ENCODE data around the gene RPL13A. TPM values are rescaled to one million over a fixed set of nuclear protein-coding genes. Genes with fewer than 3 reads are reported as not detected.

Gene RPL13A
- total and polyA plus RNA-seq, 2 of the 13 experiments (the other 11 are each of a cell fraction or from before 2014, with no cell fraction given): 2,601 to 3,407 TPM

DNA sequence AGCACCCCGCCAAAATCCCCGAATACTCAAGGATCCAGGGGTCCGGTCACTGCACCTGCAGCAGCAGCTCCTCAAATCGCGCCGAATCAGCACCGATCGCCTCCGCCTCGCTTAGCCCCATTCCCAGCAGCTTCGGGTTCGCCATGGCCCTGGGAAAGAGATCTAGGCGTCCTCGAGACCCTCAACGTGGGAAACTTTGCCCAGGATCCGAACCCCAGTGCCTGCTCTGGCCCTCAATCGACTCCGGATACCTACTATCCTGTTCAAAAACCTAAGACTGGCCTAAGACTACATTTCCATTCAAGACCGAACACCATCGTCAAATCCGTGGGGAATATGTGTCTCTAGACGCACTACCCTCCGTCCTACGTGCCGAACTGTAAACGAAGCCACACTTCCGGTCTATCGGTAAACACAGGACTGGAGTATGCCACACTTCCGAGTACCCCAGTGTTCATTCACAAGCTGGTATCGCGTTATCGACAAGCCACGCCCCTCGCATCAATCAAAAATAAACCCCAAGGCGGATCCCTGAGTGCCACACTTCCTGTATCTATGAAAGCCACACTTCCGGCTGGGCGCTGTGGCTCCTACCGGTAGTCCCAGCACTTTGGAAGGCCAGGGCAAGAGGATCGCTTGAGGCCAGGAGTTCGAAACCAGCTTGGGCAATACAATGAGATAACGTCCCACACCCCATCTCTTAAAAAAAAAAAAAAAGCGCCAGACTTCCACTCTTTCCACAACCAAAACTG lies 35.8 kb upstream of the RPL13A start, which contains the start of gene PIH1D1 (continued):
- TF ChIP-seq, protein P1, sequence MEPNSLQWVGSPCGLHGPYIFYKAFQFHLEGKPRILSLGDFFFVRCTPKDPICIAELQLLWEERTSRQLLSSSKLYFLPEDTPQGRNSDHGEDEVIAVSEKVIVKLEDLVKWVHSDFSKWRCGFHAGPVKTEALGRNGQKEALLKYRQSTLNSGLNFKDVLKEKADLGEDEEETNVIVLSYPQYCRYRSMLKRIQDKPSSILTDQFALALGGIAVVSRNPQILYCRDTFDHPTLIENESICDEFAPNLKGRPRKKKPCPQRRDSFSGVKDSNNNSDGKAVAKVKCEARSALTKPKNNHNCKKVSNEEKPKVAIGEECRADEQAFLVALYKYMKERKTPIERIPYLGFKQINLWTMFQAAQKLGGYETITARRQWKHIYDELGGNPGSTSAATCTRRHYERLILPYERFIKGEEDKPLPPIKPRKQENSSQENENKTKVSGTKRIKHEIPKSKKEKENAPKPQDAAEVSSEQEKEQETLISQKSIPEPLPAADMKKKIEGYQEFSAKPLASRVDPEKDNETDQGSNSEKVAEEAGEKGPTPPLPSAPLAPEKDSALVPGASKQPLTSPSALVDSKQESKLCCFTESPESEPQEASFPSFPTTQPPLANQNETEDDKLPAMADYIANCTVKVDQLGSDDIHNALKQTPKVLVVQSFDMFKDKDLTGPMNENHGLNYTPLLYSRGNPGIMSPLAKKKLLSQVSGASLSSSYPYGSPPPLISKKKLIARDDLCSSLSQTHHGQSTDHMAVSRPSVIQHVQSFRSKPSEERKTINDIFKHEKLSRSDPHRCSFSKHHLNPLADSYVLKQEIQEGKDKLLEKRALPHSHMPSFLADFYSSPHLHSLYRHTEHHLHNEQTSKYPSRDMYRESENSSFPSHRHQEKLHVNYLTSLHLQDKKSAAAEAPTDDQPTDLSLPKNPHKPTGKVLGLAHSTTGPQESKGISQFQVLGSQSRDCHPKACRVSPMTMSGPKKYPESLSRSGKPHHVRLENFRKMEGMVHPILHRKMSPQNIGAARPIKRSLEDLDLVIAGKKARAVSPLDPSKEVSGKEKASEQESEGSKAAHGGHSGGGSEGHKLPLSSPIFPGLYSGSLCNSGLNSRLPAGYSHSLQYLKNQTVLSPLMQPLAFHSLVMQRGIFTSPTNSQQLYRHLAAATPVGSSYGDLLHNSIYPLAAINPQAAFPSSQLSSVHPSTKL (CRISPR knock-in tag; IDR thresholded peaks at IDR 0.05): 0 out of 2 replicates have a peak, but pooled peaks have one; percentile 33
- TF ChIP-seq ZNF124 (CRISPR knock-in tag; IDR thresholded peaks at IDR 0.05) (no peak), SAP130 (CRISPR knock-in tag; IDR thresholded peaks at IDR 0.05; ENCODE audit: low read depth) (peak; percentile 97), PRPF4 (IDR thresholded peaks at IDR 0.05; ENCODE audit: low read depth, low read length, poor library complexity, severe bottlenecking) (no peak), CENPX (CRISPR knock-in tag; IDR thresholded peaks at IDR 0.05) (no peak), NR2C2 (CRISPR knock-in tag; IDR thresholded peaks at IDR 0.05; ENCODE audit: borderline replicate concordance) (peak; percentile 64; the same call in 1 of the 2 replicates), FOXM1 (CRISPR knock-in tag; IDR thresholded peaks at IDR 0.05) (no peak), PAWR (CRISPR knock-in tag; IDR thresholded peaks at IDR 0.05; ENCODE audit: borderline replicate concordance) (no peak), ZNF558 (CRISPR knock-in tag; IDR thresholded peaks at IDR 0.05; ENCODE audit: borderline replicate concordance) (no peak)
- TF ChIP-seq, protein P2, sequence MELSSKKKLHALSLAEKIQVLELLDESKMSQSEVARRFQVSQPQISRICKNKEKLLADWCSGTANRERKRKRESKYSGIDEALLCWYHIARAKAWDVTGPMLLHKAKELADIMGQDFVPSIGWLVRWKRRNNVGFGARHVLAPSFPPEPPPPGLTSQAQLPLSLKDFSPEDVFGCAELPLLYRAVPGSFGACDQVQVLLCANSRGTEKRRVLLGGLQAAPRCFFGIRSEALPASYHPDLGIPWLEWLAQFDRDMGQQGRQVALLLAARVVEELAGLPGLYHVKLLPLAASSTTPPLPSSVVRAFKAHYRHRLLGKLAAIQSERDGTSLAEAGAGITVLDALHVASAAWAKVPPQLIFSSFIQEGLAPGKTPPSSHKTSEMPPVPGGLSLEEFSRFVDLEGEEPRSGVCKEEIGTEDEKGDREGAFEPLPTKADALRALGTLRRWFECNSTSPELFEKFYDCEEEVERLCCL (CRISPR knock-in tag; IDR thresholded peaks at IDR 0.05; ENCODE audit: borderline replicate concordance): no peak
- TF ChIP-seq, protein P3, sequence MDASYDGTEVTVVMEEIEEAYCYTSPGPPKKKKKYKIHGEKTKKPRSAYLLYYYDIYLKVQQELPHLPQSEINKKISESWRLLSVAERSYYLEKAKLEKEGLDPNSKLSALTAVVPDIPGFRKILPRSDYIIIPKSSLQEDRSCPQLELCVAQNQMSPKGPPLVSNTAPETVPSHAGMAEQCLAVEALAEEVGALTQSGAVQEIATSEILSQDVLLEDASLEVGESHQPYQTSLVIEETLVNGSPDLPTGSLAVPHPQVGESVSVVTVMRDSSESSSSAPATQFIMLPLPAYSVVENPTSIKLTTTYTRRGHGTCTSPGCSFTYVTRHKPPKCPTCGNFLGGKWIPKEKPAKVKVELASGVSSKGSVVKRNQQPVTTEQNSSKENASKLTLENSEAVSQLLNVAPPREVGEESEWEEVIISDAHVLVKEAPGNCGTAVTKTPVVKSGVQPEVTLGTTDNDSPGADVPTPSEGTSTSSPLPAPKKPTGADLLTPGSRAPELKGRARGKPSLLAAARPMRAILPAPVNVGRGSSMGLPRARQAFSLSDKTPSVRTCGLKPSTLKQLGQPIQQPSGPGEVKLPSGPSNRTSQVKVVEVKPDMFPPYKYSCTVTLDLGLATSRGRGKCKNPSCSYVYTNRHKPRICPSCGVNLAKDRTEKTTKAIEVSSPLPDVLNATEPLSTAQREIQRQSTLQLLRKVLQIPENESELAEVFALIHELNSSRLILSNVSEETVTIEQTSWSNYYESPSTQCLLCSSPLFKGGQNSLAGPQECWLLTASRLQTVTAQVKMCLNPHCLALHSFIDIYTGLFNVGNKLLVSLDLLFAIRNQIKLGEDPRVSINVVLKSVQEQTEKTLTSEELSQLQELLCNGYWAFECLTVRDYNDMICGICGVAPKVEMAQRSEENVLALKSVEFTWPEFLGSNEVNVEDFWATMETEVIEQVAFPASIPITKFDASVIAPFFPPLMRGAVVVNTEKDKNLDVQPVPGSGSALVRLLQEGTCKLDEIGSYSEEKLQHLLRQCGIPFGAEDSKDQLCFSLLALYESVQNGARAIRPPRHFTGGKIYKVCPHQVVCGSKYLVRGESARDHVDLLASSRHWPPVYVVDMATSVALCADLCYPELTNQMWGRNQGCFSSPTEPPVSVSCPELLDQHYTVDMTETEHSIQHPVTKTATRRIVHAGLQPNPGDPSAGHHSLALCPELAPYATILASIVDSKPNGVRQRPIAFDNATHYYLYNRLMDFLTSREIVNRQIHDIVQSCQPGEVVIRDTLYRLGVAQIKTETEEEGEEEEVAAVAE (CRISPR knock-in tag; IDR thresholded peaks at IDR 0.05; ENCODE audit: borderline replicate concordance): 0 out of 2 replicates have a peak, but pooled peaks have one; percentile 26
- TF ChIP-seq, protein P4, sequence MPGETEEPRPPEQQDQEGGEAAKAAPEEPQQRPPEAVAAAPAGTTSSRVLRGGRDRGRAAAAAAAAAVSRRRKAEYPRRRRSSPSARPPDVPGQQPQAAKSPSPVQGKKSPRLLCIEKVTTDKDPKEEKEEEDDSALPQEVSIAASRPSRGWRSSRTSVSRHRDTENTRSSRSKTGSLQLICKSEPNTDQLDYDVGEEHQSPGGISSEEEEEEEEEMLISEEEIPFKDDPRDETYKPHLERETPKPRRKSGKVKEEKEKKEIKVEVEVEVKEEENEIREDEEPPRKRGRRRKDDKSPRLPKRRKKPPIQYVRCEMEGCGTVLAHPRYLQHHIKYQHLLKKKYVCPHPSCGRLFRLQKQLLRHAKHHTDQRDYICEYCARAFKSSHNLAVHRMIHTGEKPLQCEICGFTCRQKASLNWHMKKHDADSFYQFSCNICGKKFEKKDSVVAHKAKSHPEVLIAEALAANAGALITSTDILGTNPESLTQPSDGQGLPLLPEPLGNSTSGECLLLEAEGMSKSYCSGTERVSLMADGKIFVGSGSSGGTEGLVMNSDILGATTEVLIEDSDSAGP (CRISPR knock-in tag; IDR thresholded peaks at IDR 0.05; ENCODE audit: borderline replicate concordance): peak; percentile 71; the same call in 1 of the 2 replicates
- TF ChIP-seq, protein P5, sequence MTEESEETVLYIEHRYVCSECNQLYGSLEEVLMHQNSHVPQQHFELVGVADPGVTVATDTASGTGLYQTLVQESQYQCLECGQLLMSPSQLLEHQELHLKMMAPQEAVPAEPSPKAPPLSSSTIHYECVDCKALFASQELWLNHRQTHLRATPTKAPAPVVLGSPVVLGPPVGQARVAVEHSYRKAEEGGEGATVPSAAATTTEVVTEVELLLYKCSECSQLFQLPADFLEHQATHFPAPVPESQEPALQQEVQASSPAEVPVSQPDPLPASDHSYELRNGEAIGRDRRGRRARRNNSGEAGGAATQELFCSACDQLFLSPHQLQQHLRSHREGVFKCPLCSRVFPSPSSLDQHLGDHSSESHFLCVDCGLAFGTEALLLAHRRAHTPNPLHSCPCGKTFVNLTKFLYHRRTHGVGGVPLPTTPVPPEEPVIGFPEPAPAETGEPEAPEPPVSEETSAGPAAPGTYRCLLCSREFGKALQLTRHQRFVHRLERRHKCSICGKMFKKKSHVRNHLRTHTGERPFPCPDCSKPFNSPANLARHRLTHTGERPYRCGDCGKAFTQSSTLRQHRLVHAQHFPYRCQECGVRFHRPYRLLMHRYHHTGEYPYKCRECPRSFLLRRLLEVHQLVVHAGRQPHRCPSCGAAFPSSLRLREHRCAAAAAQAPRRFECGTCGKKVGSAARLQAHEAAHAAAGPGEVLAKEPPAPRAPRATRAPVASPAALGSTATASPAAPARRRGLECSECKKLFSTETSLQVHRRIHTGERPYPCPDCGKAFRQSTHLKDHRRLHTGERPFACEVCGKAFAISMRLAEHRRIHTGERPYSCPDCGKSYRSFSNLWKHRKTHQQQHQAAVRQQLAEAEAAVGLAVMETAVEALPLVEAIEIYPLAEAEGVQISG (CRISPR knock-in tag; IDR thresholded peaks at IDR 0.05): peak; percentile 88

Measured in HepG2 (cell line).